HL-60/S4 treated with phorbol 12-myristate 13-acetate at 8.2 ng/mL for 4 days and 3 days (cell line): ENCODE measurements around the gene PGK1.
"Not testable (repeated sequence)": the region's sequence is repeated elsewhere in the genome, so short reads cannot be mapped to it uniquely, and the experiment has no call there.

Experiments used
- in situ Hi-C: fragments of 300-500 bp; cut with MboI; formaldehyde crosslinking; loops from 2 replicates; pipeline ENCODE4 v1.15.0; 2022; ENCODE audit warnings: low sequenced_read_pairs

PGK1 gene

GRCh38 chrX:78111140-78111931, 7.3 kb downstream of the PGK1 start:
- in situ Hi-C loops: no loop called here

GRCh38 chrX:78116365-78116764, 12.3 kb downstream of the PGK1 start:
- in situ Hi-C loops: no loop called here

- in situ Hi-C loops: no loop called here
Observed at GRCh38 chrX:78116766-78117165, 12.7 kb downstream of the PGK1 start.

- in situ Hi-C loops: no loop called here
Observed at GRCh38 chrX:78118628-78119027, 14.6 kb downstream of the PGK1 start.

GRCh38 chrX:78119521-78120227, 15.6 kb downstream of the PGK1 start:
- in situ Hi-C loops: no loop called here

- in situ Hi-C loops: no loop called here
Observed at GRCh38 chrX:78123190-78123589, 19.1 kb downstream of the PGK1 start.

GRCh38 chrX:78124307-78124706, 20.3 kb downstream of the PGK1 start:
- in situ Hi-C loops: no loop called here

GRCh38 chrX:78125148-78125547, 21.1 kb downstream of the PGK1 start:
- in situ Hi-C loops: no loop called here

- in situ Hi-C loops: not testable (repeated sequence)
Observed at GRCh38 chrX:78125781-78126180, 21.7 kb downstream of the PGK1 start.

- in situ Hi-C loops: no loop called here
Observed at GRCh38 chrX:78129714-78130113, 25.7 kb downstream of the PGK1 start.

- in situ Hi-C loops: no loop called here
Observed at GRCh38 chrX:78130396-78130795, 26.3 kb downstream of the PGK1 start.

- in situ Hi-C loops: no loop called here
Observed at GRCh38 chrX:78131117-78131516, 27.1 kb downstream of the PGK1 start.

GRCh38 chrX:78133238-78133960, 29.4 kb downstream of the PGK1 start:
- in situ Hi-C loops: no loop called here

- in situ Hi-C loops: no loop called here
Observed at GRCh38 chrX:78139160-78140123, 35.4 kb downstream of the PGK1 start, which contains the start of gene TAF9B. TSS of gene TAF9B (minus strand) at chrX:78139650. CDS start at chrX:78139611, 39 bp downstream.

GRCh38 chrX:78140206-78140605, 36.2 kb downstream of the PGK1 start:
- in situ Hi-C loops: no loop called here

GRCh38 chrX:78147002-78147540, 43.0 kb downstream of the PGK1 start:
- in situ Hi-C loops: not testable (repeated sequence)

- in situ Hi-C loops: not testable (repeated sequence)
Observed at GRCh38 chrX:78157373-78157772, 53.3 kb downstream of the PGK1 start.

- in situ Hi-C loops: not testable (repeated sequence)
Observed at GRCh38 chrX:78157846-78158245, 53.8 kb downstream of the PGK1 start.

- in situ Hi-C loops: not testable (repeated sequence)
Observed at GRCh38 chrX:78160711-78161110, 56.7 kb downstream of the PGK1 start.

- in situ Hi-C loops: not testable (repeated sequence)
Observed at GRCh38 chrX:78163175-78163574, 59.1 kb downstream of the PGK1 start.
